Prostate gland (tissue), 2 donors: ENCODE results near the gene MACC1. TPM values are rescaled to one million over a fixed set of nuclear protein-coding genes. Genes with fewer than 3 reads are reported as not detected.

ENCODE experiments used
- DNase-seq: peaks from one replicate; pipeline ENCODE4 v3.0.0-alpha.2; 2019; ENCODE audit warnings: low spot score
- H3K27ac ChIP-seq, 2 donors: fragments of 200-600 bp; sonication (generic); 2 replicates each; pipeline ENCODE4 v1.5.1; 2017 to 2019
- H3K27me3 ChIP-seq: fragments of 200-600 bp; sonication (generic); replicated peaks from 2 replicates; pipeline ENCODE4 v1.5.1; 2019; ENCODE audit not compliant: insufficient read depth
- H3K36me3 ChIP-seq, 2 donors: fragments of 200-600 bp; sonication (generic); 1 replicate in 1 of 2; 2 replicates in 1 of 2; pipeline versions ENCODE4 v1.5.1 to v1.8.1; 2017 to 2019
- H3K4me1 ChIP-seq: fragments of 200-600 bp; sonication (generic); replicated peaks from 2 replicates; pipeline ENCODE4 v1.5.1; 2019
- H3K4me3 ChIP-seq, 2 donors: fragments of 200-600 bp; sonication (generic); 2 replicates each; pipeline ENCODE4 v1.5.1; 2017 to 2019
- H3K9me3 ChIP-seq: fragments of 200-600 bp; sonication (generic); 2 replicates; pipeline ENCODE4 v1.5.1; 2017
- CTCF ChIP-seq, 4 experiments: fragments of 200-600 bp in 2 of 4; fragments of 450-650 bp in 2 of 4; sonication (generic) in 2 of 4; IDR thresholded peaks; 1 replicate in 3 of 4; 2 replicates in 1 of 4; pipeline ENCODE4 v1.5.1; 2016 to 2019; ENCODE audit warnings: antibody characterized with exemption in 4 of 4, mild to moderate bottlenecking in 2 of 4, moderate library complexity in 2 of 4
- POLR2A ChIP-seq: fragments of 450-650 bp; IDR thresholded peaks from one replicate; pipeline ENCODE4 v1.6.1; 2016; ENCODE audit warnings: antibody characterized with exemption, mild to moderate bottlenecking
- POLR2AphosphoS5 ChIP-seq: sonication (generic); formaldehyde crosslinking; IDR thresholded peaks from one replicate; pipeline ENCODE4 v1.6.1; 2017; ENCODE audit warnings: antibody characterized with exemption
- WGBS: methylation state at CpG from one replicate; pipeline ENCODE4 v1.1.5; 2018; 5-methylcytosine and 5-hydroxymethylcytosine counted together
- intact Hi-C: fragments of 100-400 bp; cut with DNase I; formaldehyde crosslinking; loops from one replicate; pipeline ENCODE4 v1.14.2; 2022
- total RNA-seq, 2 donors: library from RNA; depleted of rRNA; stranded (reverse); fragments of >200 nt; gene quantifications; one replicate each; pipeline ENCODE4 v1.1.0, GENCODE V29; 2016

Gene MACC1
- total RNA-seq, 2 donors from 2014 or later, result 3.0 to 3.4 TPM

GRCh38 chr7:20151708-20152456, 65.3 kb downstream of the MACC1 start:
- TF ChIP-seq POLR2AphosphoS5, result no peak
- TF ChIP-seq CTCF (IDR thresholded peaks at IDR 0.05), result no peak
- TF ChIP-seq POLR2A, result no peak
- WGBS, result 45% methylated on average over 4 of the region's 4 CpGs
- Histone ChIP-seq H3K27ac (peak overlapping the region in 1 of 2 donors; percentile 16), H3K36me3 (no peaks in the 10 kb centered on the region), H3K4me1 (no peaks in the 10 kb centered on the region), H3K27me3 (no peaks in the 10 kb centered on the region), H3K4me3 (no peak overlapping the region), H3K9me3 (no peaks in the 10 kb centered on the region)
- intact Hi-C loops, result no loop called here
- DNase-seq, result no peak

GRCh38 chr7:20146451-20146850, 70.7 kb downstream of the MACC1 start:
- no peaks in the 10 kb centered on the region for H3K27me3 ChIP-seq
- no peak for DNase-seq
- intact Hi-C loops, result no loop called here
- no peaks in the 10 kb centered on the region for H3K36me3 ChIP-seq
- 50% methylated on average over 3 of the region's 3 CpGs for WGBS
- no peak for TF ChIP-seq POLR2AphosphoS5
- no peak for TF ChIP-seq CTCF (IDR thresholded peaks at IDR 0.05)
- TF ChIP-seq POLR2A, result no peak
- no peak overlapping the region for H3K27ac ChIP-seq
- no peaks in the 10 kb centered on the region for H3K4me1 ChIP-seq
- H3K4me3 ChIP-seq, result no peak overlapping the region
- no peaks in the 10 kb centered on the region for H3K9me3 ChIP-seq

- H3K9me3 ChIP-seq, result no peaks in the 10 kb centered on the region
- no peaks in the 10 kb centered on the region for H3K36me3 ChIP-seq
- no peak for DNase-seq
- H3K4me3 ChIP-seq, result no peak overlapping the region
- intact Hi-C loops, result no loop called here
- 69% methylated on average over 3 of the region's 3 CpGs for WGBS
- no peaks in the 10 kb centered on the region for H3K27me3 ChIP-seq
- TF ChIP-seq CTCF (IDR thresholded peaks at IDR 0.05) (no peak), POLR2A (no peak)
- no peaks in the 10 kb centered on the region for H3K4me1 ChIP-seq
- H3K27ac ChIP-seq, result no peak overlapping the region
These were observed 72.4 kb downstream of the MACC1 start for GRCh38 chr7:20144801-20145200.

GRCh38 chr7:20141666-20142065, 75.5 kb downstream of the MACC1 start:
- no peak overlapping the region for H3K27ac ChIP-seq
- WGBS, result 92% methylated on average over 4 of the region's 4 CpGs
- H3K4me1 ChIP-seq, result no peaks in the 10 kb centered on the region
- TF ChIP-seq POLR2AphosphoS5, result no peak
- TF ChIP-seq POLR2A, result no peak
- no peak for TF ChIP-seq CTCF (IDR thresholded peaks at IDR 0.05)
- no peak overlapping the region for H3K4me3 ChIP-seq
- H3K9me3 ChIP-seq, result no peaks in the 10 kb centered on the region
- no peaks in the 10 kb centered on the region for H3K36me3 ChIP-seq
- no peak for DNase-seq
- no peaks in the 10 kb centered on the region for H3K27me3 ChIP-seq
- intact Hi-C loops, result no loop called here

- H3K27ac ChIP-seq, result no peak overlapping the region
- H3K27me3 ChIP-seq, result no peaks in the 10 kb centered on the region
- intact Hi-C loops, result no loop called here
- 70% methylated on average over 2 of the region's 2 CpGs for WGBS
- H3K4me1 ChIP-seq, result no peaks in the 10 kb centered on the region
- no peaks in the 10 kb centered on the region for H3K36me3 ChIP-seq
- H3K9me3 ChIP-seq, result no peaks in the 10 kb centered on the region
- H3K4me3 ChIP-seq, result no peak overlapping the region
- TF ChIP-seq POLR2AphosphoS5 (no peak), CTCF (IDR thresholded peaks at IDR 0.05) (no peak), POLR2A (no peak)
- DNase-seq, result no peak
These were observed 76.2 kb downstream of the MACC1 start for GRCh38 chr7:20141002-20141345.
